GM12878 (cell line): ENCODE results near the gene HENMT1.

ENCODE experiments used
- EP300 ChIP-seq, 2 experiments: fragments of 150-350 bp in 1 of 2; IDR thresholded peaks; 2 replicates each; pipeline ENCODE4 v1.6.1; 2011 to 2012; ENCODE audit warnings: low read depth in 2 of 2, low read length in 2 of 2, borderline replicate concordance in 1 of 2, improper control_type of control experiment in 1 of 2, inconsistent platforms in 1 of 2; ENCODE audit not compliant: control insufficient read depth in 1 of 2
- EZH2 ChIP-seq: IDR thresholded peaks from 2 replicates; pipeline ENCODE4 v1.6.1; 2012; ENCODE audit warnings: low read depth, mild to moderate bottlenecking, control low read depth, inconsistent platforms, low read length, borderline replicate concordance; ENCODE audit not compliant: control insufficient read depth
- FOXM1 ChIP-seq: IDR thresholded peaks from 2 replicates; pipeline ENCODE4 v1.6.1; 2012; ENCODE audit warnings: low read depth, mild to moderate bottlenecking, inconsistent platforms, low read length, moderate library complexity
- JUND ChIP-seq: IDR thresholded peaks from 2 replicates; pipeline ENCODE4 v1.6.1; 2012; ENCODE audit warnings: low read depth, mild to moderate bottlenecking, low read length, improper control_type of control experiment, moderate library complexity
- NFXL1 ChIP-seq: fragments of 450-650 bp; IDR thresholded peaks from 2 replicates; pipeline ENCODE4 v1.6.1; 2017; ENCODE audit warnings: antibody characterized with exemption, mild to moderate bottlenecking, borderline replicate concordance
- POLR2AphosphoS5 ChIP-seq: IDR thresholded peaks from 2 replicates; pipeline ENCODE4 v1.6.1; 2011; ENCODE audit warnings: mild to moderate bottlenecking, low read length, inconsistent platforms
- SMAD1 ChIP-seq: fragments of 450-650 bp; IDR thresholded peaks from 2 replicates; pipeline ENCODE4 v1.6.1; 2018; ENCODE audit warnings: mild to moderate bottlenecking, low read depth; ENCODE audit not compliant: partially characterized antibody
- STAT1 ChIP-seq: fragments of 450-650 bp; conservative IDR thresholded peaks from 2 replicates; pipeline ENCODE4 v1.6.1; 2014; ENCODE audit warnings: antibody characterized with exemption, mild to moderate bottlenecking
- TARDBP ChIP-seq: IDR thresholded peaks from 2 replicates; pipeline ENCODE4 v1.6.1; 2016; ENCODE audit warnings: borderline replicate concordance
- TF ChIP-seq, protein P1 (sequence below), 3 experiments: IDR thresholded peaks in 2 of 3; conservative IDR thresholded peaks in 1 of 3; 2 replicates each; pipeline ENCODE4 v1.5.1; 2011; ENCODE audit warnings: low read depth in 3 of 3, low read length in 3 of 3, mild to moderate bottlenecking in 3 of 3, control low read depth in 2 of 3, moderate library complexity in 2 of 3, inconsistent platforms in 1 of 3, mixed read lengths in 1 of 3; ENCODE audit not compliant: control insufficient read depth in 2 of 3, insufficient read depth in 1 of 3; ENCODE audit errors: extremely low read depth in 1 of 3
- TF ChIP-seq, protein P2 (sequence below): IDR thresholded peaks from 2 replicates; pipeline ENCODE4 v1.6.1; 2011; ENCODE audit warnings: low read depth, low read length, improper control_type of control experiment, borderline replicate concordance
- TF ChIP-seq, protein P3 (sequence below): fragments of 450-650 bp; IDR thresholded peaks from 2 replicates; pipeline ENCODE4 v1.6.1; 2014; ENCODE audit warnings: mild to moderate bottlenecking

DNA sequence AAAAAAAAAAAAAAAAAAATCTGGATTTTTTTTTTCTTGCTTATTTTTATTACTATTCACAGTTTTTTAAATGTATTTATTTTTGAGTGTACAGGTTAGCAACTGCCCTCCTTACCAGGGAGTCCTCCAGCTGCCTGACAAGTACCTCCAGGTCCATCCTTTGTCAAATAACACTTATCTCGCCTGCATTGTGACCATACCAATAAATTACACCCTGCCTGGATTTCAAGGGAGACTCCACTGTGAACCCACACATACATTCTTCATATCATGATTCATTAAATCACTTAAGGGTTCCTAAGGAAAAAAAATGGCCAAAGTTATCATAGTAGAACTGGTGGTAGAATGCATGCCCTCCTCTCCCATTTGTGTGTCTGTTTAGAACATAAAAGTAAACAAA is 62.6 kb downstream of the HENMT1 start:
- TF ChIP-seq EZH2 (no peak), POLR2AphosphoS5 (no peak), NFXL1 (no peak), EP300 (IDR thresholded peaks at IDR 0.05; ENCODE audit: borderline replicate concordance in 1 of 2, control insufficient read depth in 1 of 2, low read depth in 2 of 2, low read length in 2 of 2) (no peak), STAT1 (no peak), JUND (no peak), SMAD1 (no peak), TARDBP (no peak), FOXM1 (no peak)
- TF ChIP-seq, protein P1, sequence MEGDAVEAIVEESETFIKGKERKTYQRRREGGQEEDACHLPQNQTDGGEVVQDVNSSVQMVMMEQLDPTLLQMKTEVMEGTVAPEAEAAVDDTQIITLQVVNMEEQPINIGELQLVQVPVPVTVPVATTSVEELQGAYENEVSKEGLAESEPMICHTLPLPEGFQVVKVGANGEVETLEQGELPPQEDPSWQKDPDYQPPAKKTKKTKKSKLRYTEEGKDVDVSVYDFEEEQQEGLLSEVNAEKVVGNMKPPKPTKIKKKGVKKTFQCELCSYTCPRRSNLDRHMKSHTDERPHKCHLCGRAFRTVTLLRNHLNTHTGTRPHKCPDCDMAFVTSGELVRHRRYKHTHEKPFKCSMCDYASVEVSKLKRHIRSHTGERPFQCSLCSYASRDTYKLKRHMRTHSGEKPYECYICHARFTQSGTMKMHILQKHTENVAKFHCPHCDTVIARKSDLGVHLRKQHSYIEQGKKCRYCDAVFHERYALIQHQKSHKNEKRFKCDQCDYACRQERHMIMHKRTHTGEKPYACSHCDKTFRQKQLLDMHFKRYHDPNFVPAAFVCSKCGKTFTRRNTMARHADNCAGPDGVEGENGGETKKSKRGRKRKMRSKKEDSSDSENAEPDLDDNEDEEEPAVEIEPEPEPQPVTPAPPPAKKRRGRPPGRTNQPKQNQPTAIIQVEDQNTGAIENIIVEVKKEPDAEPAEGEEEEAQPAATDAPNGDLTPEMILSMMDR (IDR thresholded peaks at IDR 0.05 in 2 of 3, conservative IDR thresholded peaks at IDR 0.05 in 1 of 3; ENCODE audit: control insufficient read depth in 2 of 3, extremely low read depth in 1 of 3, insufficient read depth in 1 of 3, low read depth in 3 of 3, low read length in 3 of 3) = no peak
- TF ChIP-seq, protein P2, sequence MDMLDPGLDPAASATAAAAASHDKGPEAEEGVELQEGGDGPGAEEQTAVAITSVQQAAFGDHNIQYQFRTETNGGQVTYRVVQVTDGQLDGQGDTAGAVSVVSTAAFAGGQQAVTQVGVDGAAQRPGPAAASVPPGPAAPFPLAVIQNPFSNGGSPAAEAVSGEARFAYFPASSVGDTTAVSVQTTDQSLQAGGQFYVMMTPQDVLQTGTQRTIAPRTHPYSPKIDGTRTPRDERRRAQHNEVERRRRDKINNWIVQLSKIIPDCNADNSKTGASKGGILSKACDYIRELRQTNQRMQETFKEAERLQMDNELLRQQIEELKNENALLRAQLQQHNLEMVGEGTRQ = no peak
- TF ChIP-seq, protein P3, sequence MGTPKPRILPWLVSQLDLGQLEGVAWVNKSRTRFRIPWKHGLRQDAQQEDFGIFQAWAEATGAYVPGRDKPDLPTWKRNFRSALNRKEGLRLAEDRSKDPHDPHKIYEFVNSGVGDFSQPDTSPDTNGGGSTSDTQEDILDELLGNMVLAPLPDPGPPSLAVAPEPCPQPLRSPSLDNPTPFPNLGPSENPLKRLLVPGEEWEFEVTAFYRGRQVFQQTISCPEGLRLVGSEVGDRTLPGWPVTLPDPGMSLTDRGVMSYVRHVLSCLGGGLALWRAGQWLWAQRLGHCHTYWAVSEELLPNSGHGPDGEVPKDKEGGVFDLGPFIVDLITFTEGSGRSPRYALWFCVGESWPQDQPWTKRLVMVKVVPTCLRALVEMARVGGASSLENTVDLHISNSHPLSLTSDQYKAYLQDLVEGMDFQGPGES = no peak
